Ishikawa (cell line): ENCODE data around the gene CRCP.
A peak's percentile ranks its signal among the peaks of the same experiment; 100 is the strongest.

ENCODE experiments used
- CEBPB ChIP-seq: IDR thresholded peaks from 2 replicates; pipeline ENCODE4 v1.6.1; 2012
- CREB1 ChIP-seq: IDR thresholded peaks from 2 replicates; pipeline ENCODE4 v1.6.1; 2012; ENCODE audit warnings: low read depth
- EGR1 ChIP-seq: IDR thresholded peaks from 2 replicates; pipeline ENCODE4 v1.6.1; 2012
- EP300 ChIP-seq: IDR thresholded peaks from 2 replicates; pipeline ENCODE4 v1.6.1; 2012; ENCODE audit warnings: borderline replicate concordance
- FOXM1 ChIP-seq: IDR thresholded peaks from 2 replicates; pipeline ENCODE4 v1.6.1; 2012; ENCODE audit warnings: low read depth, borderline replicate concordance
- NFIC ChIP-seq: IDR thresholded peaks from 2 replicates; pipeline ENCODE4 v1.6.1; 2012
- RAD21 ChIP-seq: IDR thresholded peaks from 2 replicates; pipeline ENCODE4 v1.6.1; 2012; ENCODE audit warnings: low read depth
- TAF1 ChIP-seq: IDR thresholded peaks from 2 replicates; pipeline ENCODE4 v1.6.1; 2012; ENCODE audit warnings: low read depth, mild to moderate bottlenecking
- TCF12 ChIP-seq: IDR thresholded peaks from 2 replicates; pipeline ENCODE4 v1.6.1; 2012; ENCODE audit warnings: low read depth
- TEAD4 ChIP-seq: IDR thresholded peaks from 2 replicates; pipeline ENCODE4 v1.6.1; 2012
- YY1 ChIP-seq: IDR thresholded peaks from 2 replicates; pipeline ENCODE4 v1.6.1; 2012; ENCODE audit warnings: low read depth
- ZBTB7A ChIP-seq: IDR thresholded peaks from 2 replicates; pipeline ENCODE4 v1.6.1; 2012; ENCODE audit warnings: low read depth
- TF ChIP-seq, protein P1 (sequence below): IDR thresholded peaks from 2 replicates; pipeline ENCODE4 v1.6.1; 2012
- TF ChIP-seq, protein P2 (sequence below): IDR thresholded peaks from 2 replicates; pipeline ENCODE4 v1.6.1; 2012
- TF ChIP-seq, protein P3 (sequence below): IDR thresholded peaks from 2 replicates; pipeline ENCODE4 v1.6.1; 2012; ENCODE audit warnings: low read depth, mild to moderate bottlenecking

CRCP gene

DNA sequence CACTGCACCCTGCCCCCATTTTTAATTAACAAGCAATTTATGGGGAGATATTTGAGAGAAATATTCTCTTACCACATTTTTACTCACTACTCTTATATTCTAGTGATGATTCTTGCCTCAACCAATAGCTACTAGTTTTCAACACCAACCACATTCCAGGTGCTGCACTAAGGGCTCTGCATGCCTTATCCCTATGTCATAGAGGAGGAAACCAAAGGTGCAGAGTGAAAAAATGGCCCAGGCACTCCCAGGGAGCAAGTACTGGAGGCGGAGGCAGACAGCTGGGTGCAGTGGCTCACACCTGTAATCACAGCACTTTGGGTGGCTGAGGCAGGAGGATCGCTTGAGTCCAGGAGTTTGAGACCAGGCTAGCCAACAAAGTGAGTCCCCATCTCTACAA lies 55.0 kb downstream of the CRCP start:
- TF ChIP-seq CREB1 (no peak), FOXM1 (no peak), TCF12 (no peak), YY1 (no peak), TEAD4 (no peak)
- TF ChIP-seq, protein P1, sequence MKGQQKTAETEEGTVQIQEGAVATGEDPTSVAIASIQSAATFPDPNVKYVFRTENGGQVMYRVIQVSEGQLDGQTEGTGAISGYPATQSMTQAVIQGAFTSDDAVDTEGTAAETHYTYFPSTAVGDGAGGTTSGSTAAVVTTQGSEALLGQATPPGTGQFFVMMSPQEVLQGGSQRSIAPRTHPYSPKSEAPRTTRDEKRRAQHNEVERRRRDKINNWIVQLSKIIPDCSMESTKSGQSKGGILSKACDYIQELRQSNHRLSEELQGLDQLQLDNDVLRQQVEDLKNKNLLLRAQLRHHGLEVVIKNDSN, result no peak
- TF ChIP-seq, protein P2, sequence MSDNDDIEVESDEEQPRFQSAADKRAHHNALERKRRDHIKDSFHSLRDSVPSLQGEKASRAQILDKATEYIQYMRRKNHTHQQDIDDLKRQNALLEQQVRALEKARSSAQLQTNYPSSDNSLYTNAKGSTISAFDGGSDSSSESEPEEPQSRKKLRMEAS, result no peak

DNA sequence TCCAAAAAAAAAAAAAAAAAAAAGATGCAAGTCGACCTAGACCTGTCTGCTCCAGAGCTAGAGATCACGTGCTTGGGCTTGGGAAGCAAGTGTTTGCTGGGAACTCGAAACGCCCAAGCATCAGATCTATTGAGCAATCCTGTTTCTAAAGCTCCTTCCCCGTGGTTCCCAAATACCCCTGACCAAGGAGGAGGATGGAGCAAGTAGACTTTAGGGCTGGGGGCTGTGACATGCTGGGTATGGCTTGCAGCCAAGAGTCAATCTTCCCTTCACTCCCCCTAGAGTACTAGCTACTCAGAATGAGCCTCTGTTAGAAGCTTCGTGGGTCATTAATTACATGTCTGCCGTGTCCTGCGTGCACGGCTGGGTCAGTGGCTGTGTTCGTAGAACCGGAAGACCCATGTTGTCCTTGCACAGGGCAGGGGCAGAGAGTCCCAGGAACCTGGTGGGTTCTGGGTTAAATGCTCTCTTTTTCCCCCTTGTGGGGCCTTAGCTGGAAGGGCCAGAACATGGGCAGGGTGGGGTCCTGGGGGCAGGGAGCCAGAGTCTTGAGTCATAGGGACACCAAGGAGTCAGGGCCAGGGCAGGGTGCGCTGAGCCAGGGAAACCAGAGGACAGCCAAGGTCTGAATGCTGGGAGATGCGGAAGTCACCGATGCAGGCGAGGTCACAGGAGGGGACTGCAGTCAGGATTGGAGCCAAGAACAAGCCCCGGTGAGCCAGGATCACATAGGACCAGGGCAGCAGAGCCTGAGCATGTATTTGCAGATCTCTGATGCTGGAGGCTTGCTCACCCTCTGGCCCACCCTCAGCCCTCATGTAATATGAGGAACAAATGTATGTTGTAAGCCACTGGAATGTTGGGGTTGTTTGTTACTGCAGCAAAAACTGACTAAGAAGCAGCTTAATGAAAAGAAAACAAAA lies 55.9 kb downstream of the CRCP start:
- no peak for TF ChIP-seq EP300
- no peak for TF ChIP-seq FOXM1
- no peak for TF ChIP-seq NFIC
- TF ChIP-seq CEBPB, result 0 out of 2 replicates have a peak, but pooled peaks have one; percentile 48
- TF ChIP-seq, protein P2, result no peak
- TF ChIP-seq ZBTB7A, result no peak
- TF ChIP-seq YY1, result no peak
- no peak for TF ChIP-seq TEAD4
- no peak for TF ChIP-seq TAF1
- TF ChIP-seq TCF12, result no peak
- TF ChIP-seq EGR1, result no peak
- no peak for TF ChIP-seq RAD21
- TF ChIP-seq CREB1, result no peak
- TF ChIP-seq, protein P1, result peak; percentile 61

DNA sequence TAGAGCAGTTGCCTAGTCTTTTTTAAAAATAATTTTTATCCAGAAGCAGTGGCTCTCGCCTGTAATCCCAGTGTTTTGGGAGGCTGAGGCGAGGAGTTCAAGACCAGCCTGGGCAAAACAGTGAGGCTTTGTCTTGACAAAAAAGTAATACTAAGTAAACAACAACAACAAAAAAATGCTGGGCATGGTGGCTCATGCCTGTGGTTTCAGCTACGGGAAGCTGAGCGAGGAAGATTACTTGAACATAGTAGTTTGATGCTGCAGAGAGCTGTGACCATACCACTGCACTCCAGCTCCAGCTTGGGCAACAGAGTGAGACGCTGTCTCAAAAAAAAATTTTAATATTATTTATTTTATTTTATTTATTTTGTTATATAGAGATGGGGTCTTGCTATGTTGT lies 59.2 kb downstream of the CRCP start:
- no peak for TF ChIP-seq TAF1
- TF ChIP-seq EP300, result no peak
- TF ChIP-seq, protein P2, result no peak
- TF ChIP-seq CEBPB, result no peak
- no peak for TF ChIP-seq NFIC
- TF ChIP-seq TEAD4, result no peak
- no peak for TF ChIP-seq TCF12
- TF ChIP-seq CREB1, result no peak
- no peak for TF ChIP-seq ZBTB7A
- TF ChIP-seq, protein P1, result no peak
- TF ChIP-seq YY1, result no peak
- TF ChIP-seq, protein P3, sequence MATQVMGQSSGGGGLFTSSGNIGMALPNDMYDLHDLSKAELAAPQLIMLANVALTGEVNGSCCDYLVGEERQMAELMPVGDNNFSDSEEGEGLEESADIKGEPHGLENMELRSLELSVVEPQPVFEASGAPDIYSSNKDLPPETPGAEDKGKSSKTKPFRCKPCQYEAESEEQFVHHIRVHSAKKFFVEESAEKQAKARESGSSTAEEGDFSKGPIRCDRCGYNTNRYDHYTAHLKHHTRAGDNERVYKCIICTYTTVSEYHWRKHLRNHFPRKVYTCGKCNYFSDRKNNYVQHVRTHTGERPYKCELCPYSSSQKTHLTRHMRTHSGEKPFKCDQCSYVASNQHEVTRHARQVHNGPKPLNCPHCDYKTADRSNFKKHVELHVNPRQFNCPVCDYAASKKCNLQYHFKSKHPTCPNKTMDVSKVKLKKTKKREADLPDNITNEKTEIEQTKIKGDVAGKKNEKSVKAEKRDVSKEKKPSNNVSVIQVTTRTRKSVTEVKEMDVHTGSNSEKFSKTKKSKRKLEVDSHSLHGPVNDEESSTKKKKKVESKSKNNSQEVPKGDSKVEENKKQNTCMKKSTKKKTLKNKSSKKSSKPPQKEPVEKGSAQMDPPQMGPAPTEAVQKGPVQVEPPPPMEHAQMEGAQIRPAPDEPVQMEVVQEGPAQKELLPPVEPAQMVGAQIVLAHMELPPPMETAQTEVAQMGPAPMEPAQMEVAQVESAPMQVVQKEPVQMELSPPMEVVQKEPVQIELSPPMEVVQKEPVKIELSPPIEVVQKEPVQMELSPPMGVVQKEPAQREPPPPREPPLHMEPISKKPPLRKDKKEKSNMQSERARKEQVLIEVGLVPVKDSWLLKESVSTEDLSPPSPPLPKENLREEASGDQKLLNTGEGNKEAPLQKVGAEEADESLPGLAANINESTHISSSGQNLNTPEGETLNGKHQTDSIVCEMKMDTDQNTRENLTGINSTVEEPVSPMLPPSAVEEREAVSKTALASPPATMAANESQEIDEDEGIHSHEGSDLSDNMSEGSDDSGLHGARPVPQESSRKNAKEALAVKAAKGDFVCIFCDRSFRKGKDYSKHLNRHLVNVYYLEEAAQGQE, result no peak

DNA sequence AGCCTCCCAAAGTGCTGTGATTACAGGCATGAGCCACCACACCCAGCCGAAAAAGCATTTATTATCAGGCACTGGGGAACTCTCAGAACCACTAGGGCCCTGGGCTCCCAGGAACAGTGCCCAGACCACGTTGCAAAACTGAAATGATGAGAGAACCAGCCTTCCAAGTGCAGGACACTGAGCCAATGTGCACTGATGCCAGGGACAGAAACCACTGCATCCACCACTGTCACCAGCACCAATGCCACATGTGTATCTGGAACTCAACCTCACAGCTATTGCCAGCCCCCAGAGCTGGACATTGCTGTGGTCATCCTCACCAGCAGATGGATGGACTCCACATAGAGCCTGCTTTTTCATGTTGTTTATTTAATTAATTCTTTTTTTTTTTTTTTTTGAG lies 62.3 kb downstream of the CRCP start:
- TF ChIP-seq TCF12 (no peak), NFIC (no peak), FOXM1 (no peak), EGR1 (no peak), EP300 (no peak), CREB1 (no peak), CEBPB (no peak), TEAD4 (no peak), YY1 (no peak)
- TF ChIP-seq, protein P1, result no peak
- TF ChIP-seq, protein P2, result no peak

DNA sequence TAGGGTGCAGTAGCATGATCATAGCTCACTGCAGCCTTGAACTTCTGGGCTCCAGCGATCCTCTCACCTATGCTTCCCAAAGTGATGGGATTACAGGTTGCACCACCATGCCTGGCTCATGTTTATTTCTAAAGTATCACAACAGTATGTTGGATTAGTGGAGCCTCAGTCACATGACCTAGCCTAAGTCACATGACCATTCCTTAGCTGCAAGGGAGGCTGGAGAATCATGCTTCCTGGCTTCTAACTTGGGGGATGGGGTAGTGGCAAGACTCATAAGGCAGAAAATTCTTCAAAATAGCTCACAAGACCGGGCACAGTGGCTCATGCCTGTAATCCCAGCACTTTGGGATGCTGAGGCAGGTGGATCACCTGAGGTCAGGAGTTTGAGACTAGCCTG lies 63.6 kb downstream of the CRCP start:
- TF ChIP-seq, protein P1, result peak; percentile 76
- TF ChIP-seq NFIC, result no peak

DNA sequence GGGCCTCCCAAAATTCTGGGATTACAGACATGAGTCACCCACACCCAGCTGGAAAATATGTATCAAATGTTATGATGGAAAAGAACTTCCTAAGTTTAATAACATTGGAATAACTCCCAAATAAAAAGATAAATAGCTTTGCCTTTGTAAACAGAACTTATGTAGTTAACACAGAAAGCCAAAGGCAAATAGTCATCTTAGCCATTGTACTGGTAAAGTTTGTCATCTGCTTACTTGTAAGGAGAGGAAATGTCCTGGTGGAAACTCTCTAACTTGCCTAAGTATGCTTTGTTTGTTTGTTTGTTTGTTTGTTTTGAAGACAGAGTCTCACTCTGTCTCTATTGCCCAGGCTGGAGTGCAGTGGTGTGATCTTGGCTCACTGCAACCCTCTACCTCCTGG lies 66.7 kb downstream of the CRCP start:
- TF ChIP-seq CEBPB (no peak), CREB1 (no peak), ZBTB7A (no peak), EGR1 (no peak), TAF1 (no peak), EP300 (no peak), YY1 (no peak), RAD21 (no peak), TCF12 (no peak), TEAD4 (no peak), FOXM1 (no peak), NFIC (no peak)
- TF ChIP-seq, protein P3, result no peak
- TF ChIP-seq, protein P1, result no peak
- TF ChIP-seq, protein P2, result no peak
